Activated T-cell treated with anti-CD3 and anti-CD28 coated beads for 48 hours (primary cell): Measurements from ENCODE around the gene ZC3H6.
"Not testable (repeated sequence)": the region's sequence is repeated elsewhere in the genome, so short reads cannot be mapped to it uniquely, and the experiment has no call there.

Experiments
- DNase-seq: peaks from one replicate; pipeline ENCODE4 v3.0.0-alpha.2; 2020; ENCODE audit warnings: low read depth

Gene ZC3H6

DNA sequence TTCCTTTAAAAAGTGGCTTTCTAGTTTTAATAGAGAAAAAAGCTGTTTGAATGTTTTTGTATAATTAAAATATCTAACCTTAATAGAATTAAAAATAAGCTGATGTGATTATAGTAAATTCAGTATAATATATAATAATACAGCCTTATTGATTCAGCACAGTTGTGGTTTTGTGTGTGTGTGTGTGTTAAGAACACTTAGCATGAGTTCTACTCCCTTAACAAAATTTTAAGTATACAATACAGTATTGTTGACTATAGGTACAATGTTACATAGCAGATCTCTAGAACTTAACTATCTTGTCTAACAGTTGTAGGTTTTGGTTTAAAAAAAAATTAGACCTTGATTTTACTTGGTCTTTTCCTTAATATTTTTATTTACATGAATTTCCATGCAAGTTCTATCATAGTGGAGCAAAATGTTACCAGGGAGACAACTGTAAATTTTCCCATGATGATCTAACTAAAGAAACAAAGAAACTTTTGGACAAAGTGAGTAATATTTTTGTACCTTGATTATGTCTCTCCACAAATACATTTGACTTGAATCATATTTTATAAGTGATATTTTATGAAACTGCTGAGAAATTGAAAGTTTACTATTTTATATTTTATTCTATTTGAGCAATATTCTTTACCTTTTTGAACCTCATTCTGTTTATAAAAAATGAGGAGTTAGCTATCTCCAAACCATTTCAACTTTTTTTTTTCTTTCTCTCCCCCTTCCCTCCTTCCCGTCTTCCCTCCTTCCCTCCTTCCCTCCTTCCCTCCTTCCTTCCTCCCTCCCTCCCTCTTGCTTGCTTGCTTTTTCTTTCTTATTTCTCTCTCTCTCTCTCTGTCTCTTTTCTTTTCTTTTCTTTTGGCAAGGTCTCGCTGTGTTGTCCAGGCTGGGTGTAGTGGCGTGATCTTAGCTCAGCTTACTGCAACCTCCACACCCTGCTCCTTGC is 46.3 kb downstream of the ZC3H6 start:
- no peak for DNase-seq

DNA sequence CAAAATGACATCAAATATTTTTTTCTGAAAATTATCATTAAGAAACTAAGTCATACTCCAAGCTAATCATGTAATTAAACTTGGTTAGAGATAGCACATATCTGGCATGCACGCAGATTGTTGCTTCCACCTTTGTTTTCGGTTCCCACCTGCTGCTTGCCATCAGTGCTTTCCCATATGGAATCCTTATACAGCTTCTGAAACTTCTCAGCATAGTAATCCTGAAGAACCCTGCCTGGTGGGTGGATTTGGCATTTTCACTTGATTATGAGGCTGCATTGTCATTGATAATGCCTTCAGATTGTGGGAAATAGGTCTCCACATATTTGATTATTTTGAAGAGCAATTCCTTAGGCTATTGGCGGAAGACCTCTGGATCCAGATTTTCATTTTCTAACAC is 47.5 kb downstream of the ZC3H6 start:
- DNase-seq = no peak

DNA sequence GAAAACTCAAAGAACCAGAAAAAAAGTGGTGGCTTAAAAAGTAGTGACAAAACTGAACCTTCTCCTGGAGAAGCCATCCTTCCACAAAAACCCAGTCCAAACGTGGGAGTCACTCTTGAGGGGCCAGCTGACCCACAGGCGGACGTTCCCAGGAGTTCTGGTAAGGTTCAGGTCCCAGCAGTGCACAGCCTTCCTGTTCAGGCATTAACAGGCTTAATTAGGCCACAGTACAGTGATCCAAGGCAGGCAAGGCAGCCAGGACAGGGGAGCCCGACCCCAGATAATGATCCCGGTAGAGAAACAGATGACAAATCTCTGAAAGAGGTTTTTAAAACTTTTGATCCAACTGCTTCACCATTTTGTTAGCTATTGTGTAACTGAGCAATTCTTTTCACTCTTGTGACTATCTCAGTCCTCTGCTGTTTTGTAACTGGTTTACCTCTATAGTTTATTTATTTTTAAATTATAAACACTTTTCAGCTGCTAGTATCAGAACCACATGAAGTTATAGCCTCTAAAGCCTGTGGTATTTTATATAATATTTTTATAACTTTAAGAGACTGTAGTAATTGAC is 56.8 kb downstream of the ZC3H6 start:
- no peak for DNase-seq

DNA sequence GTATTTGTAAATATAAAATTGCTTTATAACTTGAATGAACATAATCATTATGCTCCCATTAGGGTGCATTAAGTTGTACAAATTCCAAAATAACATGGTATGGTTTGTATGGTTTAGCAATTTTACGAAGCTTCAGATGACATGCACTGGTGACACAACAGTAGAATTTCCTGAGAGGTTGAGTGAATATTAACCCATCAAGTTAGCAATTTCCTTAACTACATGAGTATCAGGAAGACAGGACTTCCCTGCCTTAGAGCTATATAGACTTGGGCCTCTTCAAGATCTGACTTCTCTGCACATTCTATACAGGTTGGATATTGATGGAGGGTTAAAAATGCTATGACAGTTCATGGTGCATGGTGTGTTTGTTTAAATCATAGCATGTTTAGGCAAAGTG is 60.2 kb downstream of the ZC3H6 start:
- no peak for DNase-seq

DNA sequence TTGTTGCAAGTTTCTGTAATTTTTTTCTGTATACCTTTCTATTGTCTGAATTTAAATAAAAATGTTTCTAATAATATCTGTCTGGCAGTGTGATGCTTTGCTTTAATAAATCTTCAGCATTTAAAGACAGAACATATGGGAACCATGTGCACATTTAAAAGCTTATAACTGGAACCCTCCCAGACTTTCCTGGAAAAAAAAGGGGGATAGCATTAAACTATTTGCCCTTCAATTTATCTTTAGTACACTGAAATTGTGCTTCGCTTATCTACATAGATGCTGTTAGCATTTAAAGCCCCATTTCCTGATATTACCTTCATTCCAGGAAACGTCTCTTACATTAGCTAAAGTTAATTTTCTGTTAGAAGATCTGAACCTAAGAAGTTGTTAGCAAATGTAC is 64.6 kb downstream of the ZC3H6 start:
- DNase-seq = no peak

DNA sequence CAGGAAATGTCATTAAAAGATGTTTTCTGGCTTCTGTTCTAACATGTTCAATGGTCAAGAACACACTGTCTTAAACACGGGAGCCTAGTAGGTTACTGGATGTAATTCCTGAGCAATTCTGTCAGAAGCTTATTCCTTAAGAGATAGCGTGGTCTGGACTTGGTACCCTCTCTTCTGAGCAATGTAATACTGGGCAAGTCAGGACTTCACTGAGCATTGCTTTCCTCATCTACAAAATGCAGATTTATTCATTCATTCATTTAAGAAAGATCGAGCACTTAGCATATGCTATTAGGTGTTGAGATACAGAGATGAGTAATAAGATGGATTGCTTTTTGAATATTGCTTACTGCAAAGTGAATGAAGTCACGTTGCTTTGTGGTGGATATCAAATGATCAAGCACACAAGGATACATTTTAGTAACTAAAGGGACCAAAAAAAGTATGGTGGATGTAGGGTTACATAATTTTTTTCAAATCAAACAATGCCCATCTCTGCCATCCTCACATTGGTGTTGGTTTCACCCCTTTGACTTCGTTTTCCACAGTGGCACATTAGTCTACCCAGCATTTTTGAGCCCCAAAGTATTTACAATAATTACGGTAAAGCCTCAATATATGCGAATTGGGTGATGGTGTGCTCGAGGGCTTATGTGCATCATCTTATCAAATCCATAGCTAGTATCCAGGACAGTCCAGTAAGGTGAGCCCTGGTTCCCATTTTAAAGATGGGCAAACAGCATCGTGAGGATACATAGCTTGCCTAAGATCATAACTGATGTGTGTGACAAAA is 65.3 kb downstream of the ZC3H6 start:
- DNase-seq = no peak

DNA sequence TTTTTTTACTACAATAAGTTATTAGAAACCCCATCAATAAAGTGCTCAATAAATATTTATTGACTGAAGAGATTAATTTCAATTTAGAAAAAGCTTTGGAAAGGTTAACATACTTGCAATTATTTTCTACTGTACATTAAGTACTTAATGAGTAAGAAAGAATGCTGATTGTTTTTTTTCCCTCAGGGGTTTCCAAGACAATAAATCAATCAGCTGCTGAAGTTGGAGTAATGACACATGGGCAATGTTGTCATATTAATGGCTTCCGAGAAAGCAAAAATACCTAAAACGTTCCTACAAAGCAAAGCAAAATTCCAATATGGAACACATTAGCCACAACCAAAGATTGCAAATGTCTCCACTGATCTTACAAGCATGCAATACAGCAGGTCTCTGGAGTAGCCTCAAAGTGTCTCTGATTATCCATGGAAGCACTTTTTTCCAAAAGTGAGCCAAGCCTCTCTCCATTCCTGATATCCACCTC is 66.7 kb downstream of the ZC3H6 start:
- DNase-seq = no peak

DNA sequence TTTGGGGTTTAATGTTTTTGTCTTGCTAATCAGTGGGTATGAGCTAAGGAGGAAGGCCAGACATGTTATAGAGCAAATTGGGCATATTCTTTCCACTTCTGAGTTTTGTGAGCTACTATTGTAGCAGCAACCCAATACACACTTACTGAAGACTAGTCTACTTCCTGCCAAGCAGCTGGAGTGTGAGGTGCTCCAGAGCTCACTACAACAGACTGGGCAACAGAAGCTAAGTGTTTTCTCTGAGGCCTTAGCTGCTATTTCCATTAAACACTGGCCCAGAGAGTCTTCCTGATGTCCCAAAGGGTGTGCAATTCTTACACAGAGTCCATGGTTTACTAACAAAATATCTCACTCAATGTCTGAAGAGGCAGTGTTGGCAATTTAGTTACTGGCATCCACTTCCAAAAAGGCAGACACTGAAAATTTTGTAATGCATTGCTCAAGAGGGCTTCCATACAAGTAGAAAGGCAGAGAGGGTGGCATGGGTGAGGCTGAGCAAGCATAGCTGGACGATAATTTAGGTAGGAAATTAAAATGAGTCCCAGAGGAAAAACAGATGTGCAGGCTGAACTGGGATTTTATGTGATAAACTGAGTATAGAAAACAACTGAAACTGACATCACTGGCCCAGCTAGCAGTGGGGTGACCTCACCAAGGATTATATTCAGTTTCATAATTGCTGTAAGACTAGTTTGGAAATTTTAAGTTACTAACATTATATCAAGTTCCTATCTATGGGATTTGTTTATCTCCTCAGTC is 68.6 kb downstream of the ZC3H6 start:
- no peak for DNase-seq

DNA sequence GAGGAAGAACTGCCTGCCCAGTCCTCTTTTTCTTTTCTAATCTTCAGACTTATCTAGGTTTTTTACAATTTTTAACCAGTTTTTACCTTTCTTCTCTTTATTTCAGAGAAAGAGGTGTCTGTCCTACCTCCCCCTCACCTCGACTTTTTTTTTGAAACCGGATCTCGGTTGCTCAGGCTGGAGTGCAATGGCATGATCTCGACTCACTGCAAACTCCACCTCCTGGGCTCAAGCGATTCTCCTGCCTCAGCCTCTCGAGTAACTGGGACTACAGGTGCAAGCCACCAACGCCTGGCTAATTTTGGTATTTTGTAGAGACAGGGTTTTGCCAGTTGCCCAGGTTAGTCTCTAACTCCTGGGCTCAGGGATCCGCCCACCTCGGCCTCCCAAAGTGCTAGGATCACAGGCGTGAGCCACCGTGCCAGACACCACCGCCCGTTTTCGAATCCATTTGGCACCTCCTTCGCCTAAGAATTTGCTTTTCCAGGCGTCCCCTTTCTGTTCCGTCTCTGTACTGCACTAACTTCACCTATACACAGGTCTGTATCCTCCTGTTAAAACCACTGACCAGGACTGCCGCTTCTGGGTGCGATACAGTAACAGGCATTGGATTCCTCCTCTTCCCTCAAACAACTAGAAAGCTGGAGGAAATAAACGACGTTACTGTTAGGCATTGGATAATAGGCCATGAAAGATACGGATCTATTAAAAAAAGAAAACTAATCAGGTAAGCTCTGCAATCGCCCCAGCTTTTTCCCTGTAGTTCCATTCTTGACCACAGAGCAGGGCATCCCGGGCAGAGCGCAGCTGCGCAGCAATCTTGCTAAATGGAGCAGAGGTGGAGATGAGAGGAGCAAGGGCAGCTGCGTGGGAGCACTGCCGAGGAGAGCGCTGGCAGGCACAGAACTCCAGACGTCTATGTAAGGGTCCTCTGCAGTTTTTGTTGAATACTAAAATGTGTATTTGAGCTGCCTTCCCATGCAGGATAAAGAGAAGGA is 69.9 kb downstream of the ZC3H6 start:
- no peak for DNase-seq

DNA sequence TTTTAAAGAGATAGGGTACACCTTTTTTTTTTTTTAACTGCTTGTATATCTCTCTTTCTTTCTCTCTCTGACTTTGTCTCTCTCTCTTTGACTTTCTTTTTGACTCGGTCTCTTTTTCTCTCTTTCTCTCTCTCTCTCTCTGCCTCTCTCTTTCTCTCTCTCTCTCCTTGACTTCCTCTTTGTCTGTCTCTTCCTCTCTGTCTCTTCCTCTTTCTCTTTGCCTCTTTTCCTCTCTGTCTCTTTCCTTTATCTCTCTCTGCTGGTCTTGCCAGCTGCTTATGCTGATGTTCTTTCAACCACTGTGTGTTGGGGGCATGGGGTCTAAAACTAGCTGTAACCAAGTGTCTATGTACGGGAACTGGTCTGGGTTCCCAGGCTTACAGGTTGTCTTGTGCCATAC is 76.9 kb downstream of the ZC3H6 start:
- not testable (repeated sequence) for DNase-seq

DNA sequence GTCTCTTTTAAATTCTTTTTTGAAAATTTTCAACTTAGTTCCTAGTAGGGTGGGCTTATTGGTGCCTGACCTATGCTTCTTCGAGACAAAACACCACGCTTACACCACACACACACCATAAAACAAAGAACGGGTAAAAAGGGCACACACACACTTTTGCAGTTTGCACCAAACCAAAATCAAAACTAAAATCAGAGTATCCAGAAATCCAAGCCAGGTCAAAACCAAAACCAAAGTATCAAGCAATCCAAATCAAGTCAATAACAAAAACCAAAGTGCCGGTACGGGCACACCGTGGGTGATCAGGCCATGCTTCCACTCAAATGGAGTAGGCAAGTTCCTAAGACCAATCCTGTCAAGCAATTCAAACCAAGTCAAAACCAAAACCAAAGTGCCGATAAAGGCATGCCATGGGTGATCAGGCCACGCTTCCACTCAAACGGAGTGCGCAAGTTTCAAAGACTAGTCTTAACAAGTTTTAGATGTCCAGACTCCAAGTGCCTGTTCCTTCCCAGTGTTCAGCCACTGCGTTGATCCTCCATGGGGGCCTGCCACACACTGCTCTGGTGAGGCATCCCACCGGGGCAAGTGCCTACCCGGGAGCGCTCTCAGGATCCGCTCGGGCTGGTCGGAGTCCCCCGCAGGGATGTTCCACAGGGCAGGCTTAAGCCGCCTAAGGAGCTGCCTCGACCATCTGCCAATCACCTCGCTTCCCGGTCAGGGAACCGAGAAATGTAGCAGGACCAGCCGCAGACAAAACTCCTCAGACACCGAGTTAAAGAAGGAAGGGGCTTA is 77.6 kb downstream of the ZC3H6 start:
- DNase-seq = not testable (repeated sequence)

DNA sequence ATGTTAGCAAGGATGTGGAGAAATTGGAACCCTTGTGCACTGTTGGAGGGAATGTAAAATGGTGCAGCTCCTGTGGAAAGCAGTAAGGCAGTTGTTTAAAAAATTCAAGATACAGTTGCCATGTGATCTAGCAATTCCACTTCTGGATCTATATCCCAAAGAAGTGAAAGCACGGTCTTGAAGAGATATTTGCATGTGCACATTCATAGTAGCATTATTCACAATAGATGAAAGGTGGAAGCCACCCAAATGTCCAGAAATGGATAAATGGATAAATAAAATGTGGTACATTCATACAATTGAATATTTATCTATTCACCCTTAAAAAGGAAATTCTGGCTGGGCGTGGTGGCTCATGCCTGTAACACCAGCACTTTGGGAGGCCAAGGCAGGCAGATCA is 78.9 kb downstream of the ZC3H6 start:
- not testable (repeated sequence) for DNase-seq

DNA sequence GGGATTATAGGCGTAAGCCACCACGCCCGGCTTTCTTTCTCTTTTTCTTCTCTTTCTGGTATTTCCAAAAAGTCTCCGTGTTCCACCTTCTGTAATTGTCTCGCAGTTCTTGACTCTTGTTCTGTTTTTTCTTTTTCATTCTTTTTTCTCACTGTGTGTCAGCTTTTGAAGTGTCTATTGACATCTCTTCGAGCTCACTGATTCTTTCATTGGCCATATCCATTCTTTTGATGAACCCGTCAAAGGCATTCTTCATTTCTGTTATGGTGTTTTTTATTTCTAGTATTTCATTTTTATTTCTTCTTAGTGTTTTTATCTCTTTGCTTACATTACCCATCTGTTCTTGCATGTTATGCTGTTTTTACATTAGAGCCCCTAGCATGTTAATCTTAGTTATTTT is 84.7 kb downstream of the ZC3H6 start:
- DNase-seq = not testable (repeated sequence)
